Smooth muscle cell (in vitro differentiated cells): ENCODE results near the gene ERG. TPM values are rescaled to one million over a fixed set of nuclear protein-coding genes. Genes with fewer than 3 reads are reported as not detected.

Experiments
- DNase-seq: peaks from one replicate; lab custom pipeline; 2025; ENCODE audit not compliant: unreplicated experiment; lab: John Stamatoyannopoulos, UW
- H2AFZ ChIP-seq: fragments of 200-600 bp; sonication (generic); 2 replicates; pipeline ENCODE4 v1.6.0; 2016; ENCODE audit warnings: antibody characterized with exemption, low read depth, mild to moderate bottlenecking
- H3F3A ChIP-seq: fragments of 200-600 bp; sonication (generic); 2 replicates; pipeline ENCODE4 v1.6.0; 2017; ENCODE audit warnings: antibody characterized with exemption, low read depth
- H3K27ac ChIP-seq: fragments of 200-600 bp; sonication (generic); 2 replicates; pipeline ENCODE4 v1.5.1; 2016; ENCODE audit warnings: low read depth, mild to moderate bottlenecking
- H3K27me3 ChIP-seq: fragments of 200-600 bp; sonication (generic); 2 replicates; pipeline ENCODE4 v1.6.1; 2016; ENCODE audit warnings: low read depth, mild to moderate bottlenecking
- H3K36me3 ChIP-seq: fragments of 200-600 bp; sonication (generic); 2 replicates; pipeline ENCODE4 v1.5.1; 2016; ENCODE audit warnings: low read depth
- H3K4me1 ChIP-seq: fragments of 200-600 bp; sonication (generic); 2 replicates; pipeline ENCODE4 v1.5.1; 2016; ENCODE audit warnings: low read depth
- H3K4me2 ChIP-seq: fragments of 200-600 bp; sonication (generic); 2 replicates; pipeline ENCODE4 v1.6.0; 2016; ENCODE audit warnings: mild to moderate bottlenecking
- H3K4me3 ChIP-seq: fragments of 200-600 bp; sonication (generic); 2 replicates; pipeline ENCODE4 v1.5.1; 2016; ENCODE audit warnings: mild to moderate bottlenecking
- H3K79me2 ChIP-seq: fragments of 200-600 bp; sonication (generic); 2 replicates; pipeline ENCODE4 v1.6.0; 2016; ENCODE audit warnings: low read depth, mild to moderate bottlenecking
- H3K9ac ChIP-seq: fragments of 200-600 bp; sonication (generic); 2 replicates; pipeline ENCODE4 v1.6.0; 2016; ENCODE audit warnings: low read depth
- H3K9me3 ChIP-seq: fragments of 200-600 bp; sonication (generic); replicated peaks from 2 replicates; pipeline ENCODE4 v1.5.1; 2016; ENCODE audit warnings: low read depth
- H4K20me1 ChIP-seq: fragments of 200-600 bp; sonication (generic); 2 replicates; pipeline ENCODE4 v1.6.0; 2016; ENCODE audit warnings: low read depth
- CTCF ChIP-seq: fragments of 200-600 bp; sonication (generic); IDR thresholded peaks from 2 replicates; pipeline ENCODE4 v1.5.1; 2017; ENCODE audit warnings: borderline replicate concordance, mild to moderate bottlenecking, antibody characterized with exemption; ENCODE audit not compliant: insufficient read depth, poor library complexity, severe bottlenecking
- WGBS: methylation state at CpG from one replicate; pipeline ENCODE4 v1.1.7; 2016; ENCODE audit warnings: low lambda C conversion rate; 5-methylcytosine and 5-hydroxymethylcytosine counted together
- polyA plus RNA-seq: library from polyadenylated mRNA; unstranded; fragments of >200 nt; fragmentation: Nextera tagmentation; extraction: Ambion mirVana; gene quantifications from 2 replicates; pipeline ENCODE4 v1.2.1, GENCODE V29; 2016
- total RNA-seq: library from RNA; depleted of rRNA; stranded (reverse); fragments of >200 nt; gene quantifications from 2 replicates; pipeline ENCODE4 v1.2.3, GENCODE V29; 2014

ERG gene
- total and polyA plus RNA-seq, 2 experiments from 2014 or later = 11.0 to 14.4 TPM

- DNase-seq = no peak
- Histone ChIP-seq H3K4me3 (no peak overlapping the region), H3K36me3 (no peaks in the 10 kb centered on the region), H3K27ac (no peak overlapping the region), H3K4me2 (no peak overlapping the region), H3K9me3 (no peaks in the 10 kb centered on the region), H2AFZ (no peak overlapping the region), H3K9ac (no peak overlapping the region), H3F3A (no peaks in the 10 kb centered on the region), H3K79me2 (peaks cover 3% of the 10 kb centered on the region), H3K4me1 (no peaks in the 10 kb centered on the region), H4K20me1 (no peaks in the 10 kb centered on the region), H3K27me3 (no peaks in the 10 kb centered on the region)
- TF ChIP-seq CTCF = no peak
- 87% methylated on average over 5 of the region's 5 CpGs for WGBS
These were observed 32.8 kb upstream of the ERG start for GRCh38 chr21:38531039-38531541.

GRCh38 chr21:38527737-38528136 lies 29.5 kb upstream of the ERG start:
- H3F3A ChIP-seq = no peaks in the 10 kb centered on the region
- peaks cover 3% of the 10 kb centered on the region for H3K4me1 ChIP-seq
- no peak overlapping the region for H3K4me2 ChIP-seq
- H3K4me3 ChIP-seq = no peak overlapping the region
- H4K20me1 ChIP-seq = no peaks in the 10 kb centered on the region
- H2AFZ ChIP-seq = no peak overlapping the region
- H3K27me3 ChIP-seq = no peaks in the 10 kb centered on the region
- H3K36me3 ChIP-seq = no peaks in the 10 kb centered on the region
- H3K27ac ChIP-seq = no peak overlapping the region
- TF ChIP-seq CTCF = no peak
- WGBS = 87% methylated on average over 8 of the region's 8 CpGs
- no peaks in the 10 kb centered on the region for H3K9me3 ChIP-seq
- no peak for DNase-seq
- H3K79me2 ChIP-seq = peaks cover 14% of the 10 kb centered on the region
- H3K9ac ChIP-seq = no peak overlapping the region

DNA sequence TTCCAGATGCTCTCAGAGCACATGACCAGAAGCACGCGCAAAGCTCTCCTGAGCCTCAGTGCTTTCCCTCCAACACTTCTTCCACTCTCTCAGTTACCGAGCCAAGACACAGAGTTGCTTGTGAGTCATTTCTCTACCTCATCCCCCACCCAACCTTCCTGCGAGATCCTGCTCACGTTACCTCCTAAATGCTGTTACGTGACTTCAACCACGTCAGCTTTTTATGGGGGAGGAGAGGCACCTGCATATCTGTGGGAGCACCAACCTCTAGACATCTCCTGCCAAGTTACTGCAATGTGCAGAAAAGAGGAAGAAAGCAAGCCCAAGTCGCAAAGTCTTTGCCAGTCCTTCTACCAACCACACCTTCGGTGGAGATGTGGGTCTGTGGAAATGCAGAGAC lies 27.2 kb upstream of the ERG start:
- WGBS = 83% methylated on average over 9 of the region's 9 CpGs
- Histone ChIP-seq H3K9ac (no peak overlapping the region), H3F3A (no peaks in the 10 kb centered on the region), H3K27me3 (no peaks in the 10 kb centered on the region), H3K4me3 (no peak overlapping the region), H3K4me1 (peaks cover 3% of the 10 kb centered on the region), H3K36me3 (no peaks in the 10 kb centered on the region), H4K20me1 (no peaks in the 10 kb centered on the region), H2AFZ (no peak overlapping the region), H3K4me2 (no peak overlapping the region), H3K79me2 (peaks cover 14% of the 10 kb centered on the region), H3K9me3 (no peaks in the 10 kb centered on the region), H3K27ac (no peak overlapping the region)
- DNase-seq = no peak
- TF ChIP-seq CTCF = no peak
